ENCODE results near the gene HSPBP1.

HSPBP1 gene

GRCh38 chr19:55304279-55304978 is 24.5 kb upstream of the HSPBP1 start:
- DNase-seq, result no peak

GRCh38 chr19:55303477-55303876 is 23.6 kb upstream of the HSPBP1 start:
- no peak for DNase-seq

DNA sequence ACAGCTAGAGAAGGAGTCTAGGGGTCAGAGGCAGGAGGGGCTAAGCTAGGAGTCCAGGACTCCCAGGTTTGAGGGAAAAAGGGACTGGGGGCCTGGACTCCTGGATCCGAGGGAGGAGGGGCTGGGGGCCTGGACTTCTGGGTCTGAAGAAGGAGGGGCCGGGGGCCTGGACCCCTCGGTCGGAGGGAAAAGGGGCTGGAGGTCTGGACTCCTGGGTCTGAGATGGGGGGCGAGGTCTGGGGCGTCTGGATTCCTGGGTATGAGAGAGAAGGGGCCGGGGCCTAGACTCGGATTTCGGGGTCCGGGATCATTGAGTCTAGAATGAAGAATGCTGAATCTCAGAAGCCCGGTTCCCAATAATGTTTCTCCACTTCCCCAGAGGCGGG is 22.4 kb upstream of the HSPBP1 start:
- no peak for DNase-seq

DNA sequence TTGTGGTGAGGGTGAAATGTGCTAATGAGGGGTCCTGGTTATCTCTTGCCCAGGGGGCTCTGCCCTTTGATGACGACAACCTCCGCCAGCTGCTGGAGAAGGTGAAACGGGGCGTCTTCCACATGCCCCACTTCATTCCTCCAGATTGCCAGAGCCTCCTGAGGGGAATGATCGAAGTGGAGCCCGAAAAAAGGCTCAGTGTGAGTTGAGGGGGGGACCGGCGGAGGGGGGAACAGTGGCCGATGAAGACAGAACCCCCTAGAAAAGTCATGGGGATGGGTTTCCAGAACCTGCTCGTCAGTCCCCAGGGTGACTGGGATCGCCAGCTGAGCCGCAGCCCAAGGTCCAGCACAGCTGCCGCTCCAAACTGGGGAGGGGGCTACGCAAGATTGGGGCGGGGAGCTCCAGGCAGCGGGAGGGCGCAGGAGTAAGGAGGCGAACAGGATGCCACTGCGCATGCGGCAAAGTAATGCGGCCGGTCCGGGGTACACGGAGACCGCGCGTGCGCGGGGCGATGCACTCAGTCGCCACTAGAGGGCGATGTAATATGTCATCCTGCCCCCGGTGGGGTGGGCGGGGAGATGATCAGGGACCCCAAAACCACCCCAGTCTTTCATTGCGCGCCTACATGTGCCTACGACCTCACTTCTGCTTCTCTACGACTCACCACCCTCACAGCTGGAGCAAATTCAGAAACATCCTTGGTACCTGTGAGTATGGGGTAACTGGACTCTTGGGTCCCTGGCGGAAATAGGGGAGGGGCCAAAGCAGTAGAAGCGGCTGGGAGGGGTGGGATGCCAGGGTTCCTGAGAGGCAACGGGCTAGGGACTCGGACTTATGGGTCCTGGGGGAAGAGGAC is 21.8 kb upstream of the HSPBP1 start:
- DNase-seq, result no peak

DNA sequence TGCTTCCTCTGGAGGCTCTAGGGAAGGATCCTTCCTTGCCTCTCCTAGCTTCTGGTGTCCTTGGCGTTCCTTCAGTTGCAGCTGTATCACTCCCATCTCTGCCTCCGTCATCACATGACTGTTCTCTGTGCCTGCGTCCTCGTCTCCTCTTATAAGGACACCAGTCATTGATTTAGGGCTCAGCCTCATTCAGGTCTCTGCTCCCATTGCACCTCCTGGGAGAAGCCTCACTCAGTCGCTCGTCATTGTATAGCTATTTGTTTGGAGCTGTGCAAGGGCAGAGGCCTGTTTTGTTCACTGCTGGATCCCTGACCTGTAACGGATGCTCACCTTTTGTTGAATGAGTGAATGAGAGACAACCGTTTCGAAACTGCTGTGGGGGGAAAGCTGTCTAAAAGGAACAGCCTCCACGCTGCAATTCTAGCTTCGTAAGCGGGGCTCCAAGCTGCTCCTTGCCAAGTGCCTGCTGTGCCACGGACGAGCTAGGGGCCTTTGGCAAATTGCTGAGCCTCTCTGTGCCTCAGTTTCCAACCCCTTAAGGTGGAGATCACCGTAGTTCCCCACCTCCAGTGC is 21.1 kb upstream of the HSPBP1 start:
- DNase-seq, result no peak

DNA sequence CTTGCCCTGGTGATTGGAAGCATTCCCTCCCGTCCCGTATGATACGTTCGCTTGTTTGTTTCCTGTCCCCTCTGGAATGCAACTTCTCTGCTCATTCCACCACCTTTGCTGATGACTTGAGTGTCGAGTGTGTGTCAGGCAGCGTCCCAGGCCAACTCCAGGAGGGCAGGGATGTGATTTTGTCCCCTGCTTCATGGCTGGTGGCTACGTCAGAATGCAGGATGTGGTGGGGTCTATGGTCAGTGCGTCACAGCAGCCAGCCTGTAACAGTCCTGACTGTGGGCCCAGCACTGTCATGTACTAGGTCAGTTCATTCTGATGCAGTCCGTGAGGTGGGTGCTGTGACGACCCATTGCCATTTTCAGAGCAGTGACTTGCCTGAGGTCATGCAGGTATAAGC is 20.1 kb upstream of the HSPBP1 start:
- DNase-seq, result no peak

DNA sequence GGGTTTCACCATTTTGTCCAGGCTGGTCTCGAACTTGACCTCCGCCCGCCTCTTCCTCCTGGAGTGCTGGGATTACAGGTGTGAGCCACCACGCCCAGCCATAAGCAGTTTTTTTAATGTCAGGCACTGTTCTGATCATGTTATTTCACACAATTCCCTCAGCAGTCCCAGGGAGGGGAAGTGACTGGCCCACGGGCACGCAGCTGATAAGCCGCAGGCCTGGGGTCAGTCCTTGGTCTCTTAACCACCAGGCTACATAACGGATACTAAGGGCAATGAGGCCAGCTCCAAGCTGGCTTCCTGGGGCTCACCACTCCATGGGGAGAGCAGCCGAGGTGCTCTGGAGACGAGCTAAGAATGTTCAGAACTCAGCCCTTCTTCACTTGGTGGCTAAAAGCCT is 17.4 kb upstream of the HSPBP1 start:
- no peak for DNase-seq

DNA sequence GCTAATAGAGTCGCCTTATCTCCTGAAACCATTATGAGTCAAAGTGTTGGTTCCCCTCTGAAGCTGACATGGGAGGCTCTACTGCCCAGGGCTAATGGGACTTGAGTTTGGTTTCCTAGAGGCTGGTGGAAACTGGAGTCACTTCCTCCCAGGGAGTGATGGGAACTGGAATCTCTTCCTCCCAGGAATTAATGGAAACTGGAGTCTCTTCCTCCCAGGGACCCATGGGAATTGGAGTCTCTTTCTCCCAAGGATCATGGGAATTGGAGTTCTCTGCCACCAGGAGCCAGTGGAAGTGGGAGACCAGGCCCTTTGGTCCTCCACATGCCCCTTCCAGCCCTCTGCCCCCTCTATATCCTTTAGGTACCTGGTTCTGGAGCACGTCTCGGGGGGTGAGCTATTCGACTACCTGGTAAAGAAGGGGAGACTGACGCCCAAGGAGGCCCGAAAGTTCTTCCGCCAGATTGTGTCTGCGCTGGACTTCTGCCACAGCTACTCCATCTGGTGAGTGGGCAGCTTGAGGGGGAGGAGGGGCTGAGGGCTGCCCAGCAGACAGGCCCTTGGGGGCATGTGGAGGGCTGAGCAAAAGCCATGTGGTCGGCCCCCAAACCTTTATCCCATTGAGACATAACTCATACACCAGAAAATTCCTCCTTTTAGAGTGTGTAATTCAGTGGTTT is 9.3 kb upstream of the HSPBP1 start:
- no peak for DNase-seq

DNA sequence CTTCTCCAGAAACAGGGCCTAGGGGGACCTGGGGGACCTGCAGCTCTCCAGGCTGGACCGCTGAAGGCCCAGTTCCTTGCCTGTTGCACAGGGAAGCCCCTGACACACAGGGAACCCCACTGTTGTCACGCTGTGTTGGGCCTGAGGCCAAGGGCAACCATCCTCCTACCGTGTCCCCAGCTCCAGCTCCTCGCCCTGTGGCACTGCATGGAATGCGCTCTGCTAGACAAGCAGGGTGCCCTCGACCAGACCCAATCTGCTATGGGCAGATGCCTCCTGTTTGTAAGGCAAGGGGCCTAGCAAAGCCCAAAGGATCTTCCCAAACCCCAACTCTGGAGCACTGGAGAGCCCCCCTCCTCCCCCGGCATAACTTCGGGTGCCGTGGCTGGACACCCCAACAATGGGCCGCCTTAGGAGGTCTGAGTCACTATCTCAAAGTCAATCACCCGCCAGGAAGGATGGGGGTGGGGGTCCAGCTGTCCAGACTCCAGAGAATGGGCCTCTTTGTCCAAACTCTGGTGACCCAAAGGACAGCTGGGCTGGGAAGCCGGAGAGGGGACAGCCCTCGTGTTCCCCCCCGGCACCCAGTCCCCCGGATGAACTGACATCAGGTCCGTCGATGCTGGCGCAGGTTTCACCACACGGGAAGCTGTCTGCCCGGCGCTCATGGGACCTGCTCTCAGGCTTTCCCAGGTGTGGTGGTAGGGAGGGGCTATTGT is 7.6 kb upstream of the HSPBP1 start:
- no peak for DNase-seq

GRCh38 chr19:55285229-55285890 is 5.5 kb upstream of the HSPBP1 start:
- DNase-seq, result no peak

- no peak for DNase-seq
These were observed 4.6 kb upstream of the HSPBP1 start for GRCh38 chr19:55284405-55285058.

DNA sequence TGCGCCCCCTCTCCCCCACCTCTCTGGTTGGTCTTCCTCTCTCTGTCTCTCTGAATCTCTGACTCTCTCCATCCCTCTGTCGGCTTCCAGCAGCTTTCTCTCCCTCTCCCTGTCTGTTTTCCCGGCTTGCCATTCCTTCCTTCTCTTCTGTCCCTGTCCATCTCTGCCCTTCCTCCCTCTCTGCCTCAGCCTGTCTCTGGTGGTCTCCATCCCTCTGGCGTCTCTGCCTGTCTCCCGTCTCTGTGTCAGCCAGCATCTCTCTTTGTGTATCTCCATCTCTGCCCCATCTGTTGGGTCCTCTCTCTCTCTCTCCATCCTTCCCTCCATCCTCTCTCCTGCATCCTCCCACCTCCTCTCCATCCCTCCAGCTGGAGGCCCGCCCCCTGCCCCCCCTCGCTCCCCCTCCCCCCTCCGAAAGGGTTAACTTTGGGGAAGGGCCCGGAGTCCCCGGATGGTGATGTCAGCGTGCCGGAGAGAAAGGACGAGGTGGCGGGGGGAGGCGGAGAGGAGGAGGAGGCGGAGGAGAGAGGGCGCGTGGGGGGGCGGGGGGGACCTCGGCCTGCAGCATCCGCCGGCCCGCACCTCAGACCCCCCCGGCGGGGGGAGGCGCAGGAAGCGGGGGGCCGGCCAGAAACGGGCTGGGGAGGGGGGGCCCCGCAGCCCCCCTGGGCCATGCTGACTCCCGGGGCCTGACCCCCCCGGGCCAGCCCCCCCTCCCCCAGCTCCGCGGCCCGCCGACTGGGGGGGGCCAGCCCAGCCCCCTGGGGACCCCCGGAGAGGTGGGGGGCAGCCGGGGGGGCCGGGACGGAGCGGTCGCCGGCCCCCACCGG is 3.9 kb upstream of the HSPBP1 start, which contains the start of gene BRSK1:
TSS of gene BRSK1 (plus strand) at position 450 of the 830 bp plus-strand sequence. CDS start 446 bp downstream, outside the sequence.
- DNase-seq, result no peak

DNA sequence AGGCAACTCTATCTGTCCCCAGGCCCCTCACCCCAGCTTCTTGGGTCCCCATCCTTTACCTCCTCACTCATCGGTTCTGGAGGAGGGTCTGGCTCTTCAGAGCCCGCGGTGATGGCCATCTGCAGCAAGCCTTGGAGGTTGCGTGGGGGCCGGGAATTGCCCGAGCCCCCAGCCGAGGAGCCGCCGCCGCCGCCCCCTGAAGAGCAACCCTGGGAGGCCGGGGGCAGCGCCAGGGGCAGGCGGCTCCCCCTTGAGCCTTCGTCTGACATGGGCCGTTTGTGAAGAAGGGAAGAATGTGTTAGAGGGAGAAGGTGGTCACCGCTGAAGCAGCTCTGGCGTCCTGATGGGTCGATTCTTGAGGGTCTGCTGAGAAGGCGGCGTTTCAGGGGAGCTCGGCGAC is 570 bp downstream of the HSPBP1 start:
- DNase-seq, result no peak

DNA sequence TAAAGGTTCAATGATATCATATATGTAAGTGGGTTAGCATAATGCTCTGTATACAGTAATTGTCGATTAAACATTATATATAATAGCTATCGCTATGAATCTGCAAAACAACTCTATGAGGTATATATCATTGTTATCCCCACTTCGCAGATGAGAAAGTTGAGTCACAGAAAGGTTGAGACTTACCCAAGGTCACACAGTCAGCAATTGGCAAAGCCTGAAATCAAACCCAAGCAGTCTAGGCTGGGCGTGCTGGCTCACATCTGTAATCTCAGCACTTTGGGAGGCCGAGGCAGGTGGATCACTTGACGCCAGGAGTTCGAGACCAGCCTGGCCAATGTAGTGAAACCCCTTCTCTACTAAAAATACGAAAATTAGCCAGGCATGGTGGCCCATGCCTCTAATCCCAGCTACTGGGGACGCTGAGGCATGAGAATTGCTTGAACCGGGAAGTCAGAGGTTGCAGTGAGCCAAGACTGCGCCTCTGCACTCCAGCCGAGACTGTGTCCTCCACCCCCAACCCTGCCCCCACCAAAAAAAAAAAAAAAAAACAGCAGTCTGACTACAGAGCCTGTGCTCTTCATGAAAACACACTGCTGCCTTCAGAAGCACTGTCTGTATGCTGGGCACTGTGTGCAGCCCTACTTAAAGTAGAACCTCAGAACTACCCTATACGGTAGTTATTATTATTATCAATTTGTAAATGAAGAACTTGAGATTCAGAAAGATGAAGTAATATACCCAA is 1.3 kb downstream of the HSPBP1 start:
- DNase-seq, result no peak

DNA sequence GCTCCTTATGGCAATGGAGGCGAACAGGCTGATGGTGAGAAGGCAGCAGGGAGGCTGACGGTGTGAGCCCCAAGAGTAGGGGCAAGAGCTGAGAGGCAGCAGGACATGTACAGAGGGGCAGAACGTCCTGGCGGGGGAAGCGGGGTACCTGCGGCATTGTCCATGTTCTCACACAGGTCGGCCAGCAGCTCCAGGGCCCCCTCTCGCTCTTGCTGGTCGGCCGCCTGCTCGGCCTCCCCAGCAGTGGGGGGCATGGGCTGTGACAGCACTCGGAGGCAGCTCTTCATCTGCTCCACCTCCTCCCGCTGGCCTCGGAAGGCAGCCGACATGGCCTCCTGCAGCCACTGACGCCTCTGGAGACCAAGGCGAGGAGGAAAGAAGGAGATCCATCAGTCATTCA is 2.4 kb downstream of the HSPBP1 start:
- no peak for DNase-seq

- no peak for DNase-seq
These were observed 3.0 kb downstream of the HSPBP1 start for GRCh38 chr19:55276720-55277430.

DNA sequence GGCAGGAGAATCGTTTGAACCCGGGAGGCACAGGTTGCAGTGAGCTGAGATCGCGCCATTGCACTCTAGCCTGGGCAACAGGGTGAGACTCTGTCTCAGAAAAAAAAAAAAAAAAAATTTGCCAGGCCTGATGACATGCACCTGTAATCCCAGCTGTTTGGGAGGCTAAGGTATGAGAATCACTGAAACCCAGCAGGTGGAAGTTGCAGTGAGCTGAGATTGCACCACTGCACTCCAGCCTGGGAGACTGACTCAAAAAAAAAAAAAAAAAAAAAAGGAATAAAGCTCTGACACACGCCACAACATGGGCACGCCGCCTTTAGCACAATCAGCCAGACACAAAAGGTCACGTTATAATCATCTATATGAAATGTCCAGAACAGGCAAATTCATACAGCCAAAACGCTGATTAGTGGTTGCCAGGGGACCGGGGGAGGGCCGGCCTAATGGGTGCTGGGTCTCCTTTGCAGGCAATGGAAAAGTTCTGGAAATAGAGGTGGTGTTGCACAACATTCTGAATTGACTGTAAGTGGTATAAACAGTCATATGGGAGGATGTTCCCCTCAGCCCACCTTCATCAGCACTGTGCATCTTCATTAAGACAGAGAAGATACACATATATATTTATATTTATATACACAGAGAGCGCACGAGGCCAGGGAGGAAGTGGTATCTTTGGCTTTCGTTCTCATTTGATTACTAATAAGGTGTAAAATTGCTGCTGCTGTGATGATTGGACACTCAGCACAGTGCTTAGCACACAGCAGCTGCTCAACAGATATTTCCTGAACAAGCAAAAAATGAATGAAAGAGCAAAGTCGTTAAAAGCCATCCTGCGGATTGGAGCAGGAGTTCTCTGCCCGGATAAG is 3.8 kb downstream of the HSPBP1 start:
- no peak for DNase-seq
